Mucosa of gallbladder (tissue), 1 donor: Measurements from ENCODE around the gene FOXN3. TPM values are rescaled to one million over a fixed set of nuclear protein-coding genes. Genes with fewer than 3 reads are reported as not detected.

Source experiments
- DNase-seq: peaks from one replicate; pipeline ENCODE4 v3.0.0-alpha.2; 2020; ENCODE audit warnings: low spot score
- total RNA-seq: library from RNA; stranded (reverse); gene quantifications from one replicate; pipeline ENCODE4 v1.2.1, GENCODE V29; 2021
- donor health status: DM: no; HTN: no; CAD: no.

Gene FOXN3
- total RNA-seq, 1 donor from 2014 or later, result 63.0 TPM

DNA sequence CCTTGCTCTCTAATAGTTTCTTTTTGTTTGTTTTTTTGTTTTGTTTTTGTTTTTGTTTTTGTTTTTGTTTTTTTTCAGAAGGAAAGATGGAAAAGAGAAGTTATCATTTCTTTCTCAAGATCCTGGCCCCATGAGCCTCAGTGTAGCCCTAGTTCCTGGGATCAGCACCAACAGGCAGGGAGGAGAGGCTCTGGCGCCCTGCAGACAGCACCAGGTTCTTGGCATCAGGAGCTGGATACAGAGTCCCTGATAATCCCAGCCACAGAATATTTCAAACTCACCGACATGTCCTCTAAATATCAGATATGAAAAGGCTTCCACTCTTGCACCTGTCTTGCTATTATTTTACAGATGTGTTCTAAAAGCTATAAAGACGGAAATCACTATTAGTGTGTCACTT is 52.7 kb downstream of the FOXN3 start:
- no peak for DNase-seq

DNA sequence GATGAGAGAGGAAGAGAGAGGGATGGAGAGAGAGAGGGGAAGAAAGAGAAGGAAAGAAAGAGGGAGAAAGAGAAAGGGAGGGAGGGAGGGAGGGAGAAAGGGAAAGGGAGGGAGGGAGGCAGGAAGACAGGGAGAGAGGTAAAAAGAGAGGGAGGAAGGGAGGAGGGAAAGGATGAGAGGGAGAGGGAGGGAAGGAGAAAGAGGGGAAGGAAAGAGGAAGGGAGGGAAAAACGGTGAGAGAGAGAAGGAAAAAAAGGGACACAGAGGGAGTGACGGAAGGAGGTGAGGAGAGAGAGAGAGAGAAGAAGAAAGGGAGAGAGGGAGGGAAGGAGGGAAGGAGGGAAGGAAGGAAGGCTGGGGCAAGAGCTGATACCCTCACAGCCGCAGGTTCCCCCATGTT is 56.8 kb downstream of the FOXN3 start:
- no peak for DNase-seq

DNA sequence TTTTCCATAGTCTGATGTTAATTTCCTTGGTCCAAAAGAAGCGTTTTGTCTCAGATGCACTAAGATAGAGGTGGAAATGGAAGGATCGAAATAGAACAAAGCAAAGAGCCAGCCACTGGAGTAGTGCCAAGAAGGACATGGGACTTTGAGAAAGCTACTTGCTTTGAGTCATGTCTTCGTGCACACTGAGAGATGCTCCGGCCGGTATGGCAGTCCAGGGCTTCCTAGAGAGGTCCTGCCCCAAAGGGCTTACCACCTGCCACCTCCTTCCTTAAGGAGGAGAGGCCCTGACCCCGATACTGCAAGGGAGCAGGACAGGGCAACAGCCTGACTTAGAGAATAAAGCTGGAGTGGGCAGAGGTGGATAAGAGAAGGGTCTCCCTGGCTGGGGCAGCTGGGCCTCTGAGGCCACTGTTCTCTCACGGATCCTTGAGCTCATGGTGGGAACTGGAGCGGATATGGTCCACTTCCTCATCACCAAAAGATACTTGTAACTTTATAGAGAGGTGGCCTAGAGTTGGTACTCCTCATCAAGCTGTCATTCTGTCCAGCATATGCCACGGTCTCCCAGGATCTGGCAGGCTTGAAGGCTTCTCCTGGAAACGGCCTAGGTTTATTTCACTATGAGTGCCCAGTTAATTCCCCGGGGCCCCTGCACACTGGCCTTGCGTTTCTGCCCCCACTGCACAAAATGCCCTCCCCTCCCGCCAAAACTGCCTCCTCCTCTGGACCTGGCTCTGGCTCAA is 57.4 kb downstream of the FOXN3 start:
- no peak for DNase-seq

DNA sequence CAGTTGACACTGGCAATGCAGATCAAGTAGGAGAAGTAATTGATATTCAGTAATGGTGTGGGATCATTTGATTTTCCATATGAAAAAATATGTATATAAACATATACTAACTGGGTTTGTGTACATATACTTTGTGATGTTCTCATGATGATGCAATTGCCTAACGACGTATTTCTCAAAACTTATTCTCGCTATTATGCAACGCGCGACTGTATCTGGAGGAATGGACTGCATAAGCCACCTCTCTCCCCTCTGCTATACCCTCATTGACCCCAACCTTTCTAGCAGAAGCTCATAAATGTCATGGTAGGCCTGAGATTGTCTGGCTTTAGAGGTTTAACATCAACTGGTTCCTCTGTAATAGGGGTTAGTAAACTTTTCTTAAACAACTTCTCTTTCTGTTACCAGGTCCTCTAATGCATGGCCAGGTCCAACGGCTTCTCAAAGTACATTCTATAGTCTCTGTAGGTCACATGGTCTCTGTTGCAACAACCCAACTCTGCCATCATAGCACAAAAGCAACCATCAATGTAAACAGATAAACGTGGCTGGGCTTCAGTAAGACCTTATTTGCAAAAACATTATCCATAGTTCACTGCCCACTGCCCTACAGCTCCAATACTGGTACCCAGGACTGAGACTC is 59.3 kb downstream of the FOXN3 start:
- DNase-seq, result no peak

DNA sequence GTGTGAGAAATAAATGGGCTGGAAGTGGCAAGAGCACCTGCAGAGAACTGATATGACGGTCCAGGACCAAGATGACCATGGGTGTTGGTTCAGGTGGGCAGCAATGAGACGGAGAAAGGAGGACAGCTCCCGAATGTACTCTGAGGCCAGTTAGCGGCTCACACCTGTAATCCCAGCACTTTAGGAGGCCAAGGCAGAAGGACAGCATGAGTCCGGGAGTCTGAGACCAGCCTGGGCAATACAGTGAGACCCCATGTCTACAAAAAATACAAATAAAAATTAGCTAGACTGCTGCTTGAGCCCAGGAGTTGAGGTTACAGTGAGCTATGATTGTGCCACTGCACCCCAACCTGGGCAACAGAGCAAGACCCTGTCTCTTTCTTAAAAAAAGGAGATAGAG is 60.1 kb downstream of the FOXN3 start:
- no peak for DNase-seq

DNA sequence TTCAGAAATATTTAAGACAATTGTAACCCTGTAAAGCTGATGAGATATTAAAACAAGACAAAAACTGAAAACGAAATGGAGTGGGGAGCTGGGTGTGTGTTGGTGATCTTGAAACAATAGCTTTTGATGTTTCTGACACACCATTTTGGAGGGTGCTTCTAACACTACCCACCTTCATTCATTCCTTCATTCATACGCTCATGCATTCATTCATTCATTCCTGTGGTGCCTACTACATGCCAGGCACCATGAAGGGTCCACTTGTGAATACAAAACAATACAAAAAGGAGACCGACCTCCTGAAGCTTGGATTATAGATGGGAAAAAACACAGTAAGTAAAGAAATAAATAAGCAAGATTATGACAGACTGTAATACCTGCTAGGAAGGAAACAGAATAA is 60.5 kb downstream of the FOXN3 start:
- no peak for DNase-seq

DNA sequence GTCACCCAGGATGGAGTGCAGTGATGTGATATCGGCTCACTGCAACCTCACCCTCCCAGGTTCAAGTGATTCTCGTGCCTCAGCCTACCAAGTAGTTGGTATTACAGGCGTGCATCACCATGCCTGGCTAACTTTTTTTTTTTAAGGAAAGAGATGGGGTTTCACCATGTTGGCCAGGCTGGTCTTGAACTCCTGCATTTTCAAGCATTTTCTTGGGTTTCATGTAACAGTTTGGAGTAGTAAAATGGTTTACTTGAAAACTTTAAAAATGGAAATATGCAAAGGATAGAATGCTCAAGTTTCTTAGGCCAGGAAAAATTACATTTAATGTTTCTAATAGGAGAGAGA is 63.3 kb downstream of the FOXN3 start:
- DNase-seq, result no peak

DNA sequence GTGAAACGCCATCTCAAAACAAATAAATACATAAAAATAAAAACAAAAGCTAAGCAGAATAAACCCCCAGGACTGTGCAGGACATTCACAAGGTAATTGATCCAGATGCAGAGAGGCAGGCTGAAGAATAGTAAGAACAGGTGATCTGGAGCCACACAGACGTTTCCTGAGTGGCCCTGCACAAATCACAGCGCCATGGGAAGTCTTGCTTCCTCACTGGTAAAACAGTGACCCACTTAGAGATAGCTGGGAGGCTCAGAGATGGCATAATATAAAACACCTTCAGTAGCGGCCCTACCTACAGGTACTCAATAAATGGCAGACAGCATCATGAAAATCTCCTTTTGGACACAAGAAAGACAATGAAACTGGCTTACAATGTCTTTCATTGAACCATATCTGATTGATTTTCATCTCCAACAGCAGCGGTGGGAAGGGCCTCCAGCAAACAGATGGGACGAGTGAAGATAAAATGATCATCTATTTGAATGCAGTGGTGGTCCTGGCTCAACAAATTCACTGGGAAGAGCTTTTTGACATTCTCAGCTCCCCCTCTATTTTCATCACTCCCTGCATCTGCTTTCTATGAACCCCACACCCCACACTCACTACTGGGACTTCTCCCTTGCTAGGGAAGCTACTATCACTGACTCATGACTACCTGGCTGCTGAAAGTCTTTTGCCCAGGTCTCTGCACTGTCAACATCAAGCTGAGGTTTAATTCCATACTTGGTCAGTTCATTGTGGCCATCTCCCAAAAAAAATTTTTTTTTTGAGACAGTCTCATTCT is 63.9 kb downstream of the FOXN3 start:
- DNase-seq, result no peak

DNA sequence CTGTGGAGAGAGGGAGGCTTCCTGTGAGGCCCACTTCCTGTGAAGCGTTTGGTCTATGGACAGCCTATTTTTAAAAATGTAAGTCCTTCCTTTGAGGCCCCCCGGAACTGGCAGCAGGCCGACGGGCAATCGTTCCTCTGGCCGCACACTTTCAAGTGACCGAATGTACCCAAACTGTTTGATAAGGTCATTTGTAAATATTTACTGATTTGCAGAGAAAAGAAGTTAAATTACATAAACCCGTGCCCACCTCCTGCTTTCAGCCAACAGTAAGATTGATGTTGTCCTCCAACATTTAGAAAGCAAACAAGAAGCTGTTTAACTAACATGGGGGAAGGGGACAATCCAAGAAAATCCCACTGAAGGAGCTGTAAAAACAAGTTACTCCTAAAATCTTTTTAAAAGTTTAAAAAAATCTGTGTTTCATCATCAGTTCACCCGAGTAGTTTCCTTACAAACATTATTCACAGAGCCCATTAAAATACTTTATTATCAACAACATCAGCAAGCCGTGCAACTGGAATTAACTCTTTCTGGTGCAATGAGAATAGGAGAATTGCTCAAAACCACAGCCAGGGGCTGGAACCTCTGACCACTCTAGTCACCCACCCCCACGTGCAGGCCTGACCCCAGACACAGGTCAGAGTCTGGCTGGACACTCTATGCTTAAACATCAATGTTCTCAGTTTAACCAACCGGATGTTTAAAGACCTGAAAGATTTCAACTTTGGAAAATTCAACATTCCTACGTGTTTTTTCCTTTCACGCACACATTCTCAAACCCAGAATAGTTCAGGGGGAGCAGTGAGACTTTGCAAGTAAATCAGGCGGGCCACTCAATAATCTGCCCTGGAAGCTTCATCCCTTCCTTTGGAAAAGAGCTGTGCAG is 65.3 kb downstream of the FOXN3 start:
- no peak for DNase-seq

DNA sequence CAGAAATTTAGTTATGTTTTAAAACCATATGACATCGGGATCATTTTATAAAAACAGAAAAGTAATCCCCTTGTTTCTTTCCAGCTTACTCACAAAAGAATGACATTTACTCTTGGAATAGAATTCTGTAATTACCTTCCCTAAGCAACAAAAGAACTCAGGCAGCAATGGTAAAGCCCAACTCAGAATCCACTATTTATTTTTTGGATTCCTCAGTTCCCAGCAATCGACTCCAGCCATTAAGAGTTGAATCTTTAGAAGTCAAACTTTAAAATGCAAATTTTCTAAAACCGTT is 65.9 kb downstream of the FOXN3 start:
- no peak for DNase-seq

DNA sequence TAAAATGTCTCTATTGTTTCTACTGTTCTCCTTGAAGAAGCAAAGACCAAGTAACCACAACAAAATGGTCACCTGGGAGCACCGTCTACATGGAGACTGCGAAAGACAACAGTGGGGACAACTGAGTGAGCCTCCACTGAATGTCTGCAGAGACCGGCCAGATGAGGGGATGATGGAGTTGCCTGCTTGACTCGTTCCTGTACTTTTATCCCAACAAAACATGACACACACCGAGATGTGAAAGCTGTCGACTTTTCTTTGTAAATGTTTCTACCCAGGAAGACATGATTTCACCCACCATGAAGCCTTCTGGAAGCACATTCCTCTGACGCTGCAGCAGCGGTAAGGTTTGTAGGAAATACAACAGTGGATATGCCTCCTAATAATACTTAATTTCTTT is 66.9 kb downstream of the FOXN3 start:
- DNase-seq, result no peak

DNA sequence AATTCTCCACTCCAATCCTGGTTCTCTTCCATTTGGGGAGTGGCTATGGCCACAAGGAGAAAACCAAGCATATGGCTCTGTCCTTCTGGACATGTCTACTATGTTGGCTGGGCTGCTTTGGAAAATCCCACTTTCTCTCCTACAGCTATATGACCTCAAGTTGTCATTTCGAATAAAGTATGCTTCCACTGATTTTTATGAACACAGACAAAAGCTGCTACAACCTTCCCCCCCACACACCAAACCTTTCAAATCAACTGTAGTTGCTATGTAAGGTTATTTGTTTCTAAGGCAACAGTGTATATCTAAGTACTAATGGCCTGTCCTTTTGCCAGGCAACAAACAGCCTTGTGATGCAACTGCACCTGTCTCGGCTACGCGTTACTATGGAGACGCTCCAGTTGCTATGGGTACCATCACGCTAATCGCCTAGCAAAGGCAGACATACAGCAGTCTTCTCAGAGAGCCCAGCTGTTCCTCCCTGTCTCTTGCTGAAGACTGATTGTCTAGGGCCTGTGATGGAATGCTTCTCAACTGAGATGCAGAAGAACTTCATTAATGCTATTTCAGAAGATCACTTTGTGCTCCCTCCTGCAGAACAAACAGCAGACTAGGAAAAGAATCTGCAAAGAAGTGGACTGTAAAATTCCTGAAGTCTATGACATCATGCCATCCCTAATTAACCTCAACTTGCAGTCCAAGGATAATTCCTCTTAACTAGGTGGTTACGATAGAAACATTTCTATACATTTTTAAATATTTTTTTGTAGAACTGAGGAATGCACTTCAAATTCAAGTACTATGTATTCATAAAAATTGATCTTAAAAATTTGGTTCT is 67.6 kb downstream of the FOXN3 start:
- no peak for DNase-seq

DNA sequence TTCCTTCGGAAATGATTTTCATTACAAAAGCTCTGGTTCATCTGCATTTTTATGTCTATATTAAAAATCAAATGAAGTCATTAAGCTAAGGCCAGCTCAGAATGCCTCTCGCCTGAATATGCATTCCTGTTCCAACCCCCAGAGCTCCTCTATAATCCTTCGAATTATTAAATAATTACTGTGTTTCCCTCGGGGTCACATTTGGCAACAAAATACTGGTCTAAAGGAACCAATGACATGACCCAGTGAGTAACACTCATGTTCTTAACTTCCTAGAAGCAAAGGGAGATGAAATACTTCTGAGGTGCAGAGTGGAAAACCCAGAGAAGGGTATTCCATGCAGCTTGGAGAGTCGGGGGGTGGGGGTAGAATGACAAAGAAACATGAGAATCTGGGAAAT is 68.3 kb downstream of the FOXN3 start:
- no peak for DNase-seq

DNA sequence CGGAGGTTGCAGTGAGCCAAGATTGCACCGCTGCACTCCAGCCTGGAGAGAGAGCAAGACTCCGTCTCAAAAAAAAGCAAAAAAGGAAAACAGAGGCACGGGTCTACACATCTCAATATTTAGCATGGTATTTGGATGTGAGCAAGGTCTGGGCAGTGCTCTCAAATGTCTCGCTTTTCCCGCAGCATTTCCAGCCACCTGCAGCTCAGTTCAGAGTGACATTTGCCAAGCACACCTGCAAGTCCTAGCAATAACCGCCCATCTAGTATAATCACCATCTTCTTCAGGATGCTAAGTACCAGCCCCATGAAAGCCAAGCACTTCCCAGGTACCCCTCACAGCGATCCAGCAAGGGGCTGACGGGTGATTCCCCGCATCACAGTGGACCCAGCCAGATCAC is 69.1 kb downstream of the FOXN3 start:
- DNase-seq, result no peak

DNA sequence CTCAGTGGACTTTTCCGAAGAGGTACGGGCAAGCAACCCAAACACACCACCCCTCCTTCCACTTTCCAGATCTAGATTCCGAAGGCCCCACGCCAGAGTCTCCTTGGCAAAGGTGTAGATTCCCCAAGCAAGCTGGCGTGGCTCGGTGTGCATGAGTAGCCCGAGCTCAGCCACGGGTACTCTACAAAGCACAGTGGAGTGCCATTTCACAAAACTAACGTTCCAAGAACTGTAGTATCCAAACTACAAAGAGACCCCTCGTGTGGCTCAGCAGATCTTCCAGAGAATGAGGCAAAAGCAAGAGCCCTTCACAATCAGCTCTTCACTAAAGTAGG is 72.1 kb downstream of the FOXN3 start:
- DNase-seq, result no peak

DNA sequence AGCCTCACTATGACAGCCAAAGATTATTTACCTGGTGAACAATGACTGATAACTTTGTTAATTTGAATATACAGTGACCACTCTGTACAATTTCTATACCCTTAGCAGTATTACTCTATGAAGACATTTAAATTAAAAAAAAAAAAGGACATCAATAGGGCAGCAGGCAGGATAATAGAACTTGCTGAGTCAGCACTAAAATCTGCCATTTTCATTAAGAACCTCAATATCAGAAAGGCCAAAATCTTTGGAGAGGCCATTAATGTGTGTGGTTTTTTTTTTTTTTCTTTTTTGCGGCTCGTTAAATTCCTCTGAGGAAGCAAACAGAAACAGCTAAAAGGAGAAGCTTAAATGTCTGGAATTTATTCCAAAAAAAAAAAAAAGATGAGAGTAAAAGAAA is 73.7 kb downstream of the FOXN3 start:
- DNase-seq, result no peak

DNA sequence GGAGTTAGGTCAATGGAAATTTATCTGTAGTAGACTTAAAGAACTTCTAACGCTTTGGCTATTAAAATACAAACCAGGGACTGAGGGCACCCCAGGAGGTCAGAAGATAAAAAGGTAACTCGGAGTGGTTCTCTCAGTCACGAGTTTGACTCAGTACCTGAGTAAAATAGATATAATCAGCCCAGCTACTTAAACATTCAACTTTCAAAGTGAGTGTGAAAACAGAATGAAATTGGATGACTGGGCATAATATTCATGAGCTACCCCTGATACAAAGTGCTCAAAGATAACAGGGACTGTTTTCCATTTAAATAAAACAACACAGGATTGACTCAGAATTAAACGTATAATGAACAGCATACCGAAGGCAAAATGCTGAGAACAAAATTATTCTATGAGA is 75.0 kb downstream of the FOXN3 start:
- DNase-seq, result no peak

DNA sequence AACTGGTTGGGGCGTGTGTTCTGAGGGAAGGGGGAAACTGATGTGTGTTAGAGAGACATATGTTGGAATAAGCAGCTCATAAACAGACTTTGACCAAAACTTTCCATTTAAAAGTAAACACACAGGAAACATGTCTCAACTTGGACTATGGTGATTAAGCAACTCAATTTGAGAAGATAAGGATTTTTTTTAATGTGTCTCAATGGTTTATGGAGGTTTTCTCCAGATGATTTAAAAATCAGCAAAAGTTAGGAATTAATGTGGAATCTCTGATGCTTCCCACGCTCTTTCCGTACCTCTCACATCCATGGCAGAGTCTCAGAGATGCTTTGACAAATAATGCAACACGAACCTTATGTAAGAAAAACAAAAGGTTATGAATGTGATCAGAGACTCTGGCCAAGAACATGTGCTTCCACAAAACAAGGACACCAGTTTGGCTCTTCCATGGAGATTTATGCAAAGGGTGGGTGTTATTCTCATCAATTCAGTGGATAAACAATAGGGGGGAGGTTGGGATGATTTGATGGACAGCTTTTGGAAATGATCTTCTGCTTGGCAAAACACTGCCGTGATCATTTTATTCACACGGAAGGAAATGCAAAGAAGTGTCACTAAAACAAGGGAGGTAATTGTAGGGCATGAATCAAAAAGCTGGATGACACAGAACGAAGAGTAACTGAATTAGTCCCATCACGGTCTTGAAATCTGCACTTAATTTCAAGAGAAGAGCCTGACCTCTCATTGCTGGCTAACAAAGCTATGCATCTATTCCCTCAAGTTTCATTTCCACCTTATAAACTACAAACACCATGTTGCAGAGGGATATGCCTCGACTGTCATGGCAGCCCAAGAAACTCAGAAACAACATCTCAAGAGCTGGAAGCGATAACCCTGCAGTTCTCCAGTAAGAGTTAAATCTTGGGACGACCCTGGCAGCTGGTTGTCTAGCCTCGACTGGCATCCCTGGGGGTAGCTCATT is 76.5 kb downstream of the FOXN3 start:
- no peak for DNase-seq

DNA sequence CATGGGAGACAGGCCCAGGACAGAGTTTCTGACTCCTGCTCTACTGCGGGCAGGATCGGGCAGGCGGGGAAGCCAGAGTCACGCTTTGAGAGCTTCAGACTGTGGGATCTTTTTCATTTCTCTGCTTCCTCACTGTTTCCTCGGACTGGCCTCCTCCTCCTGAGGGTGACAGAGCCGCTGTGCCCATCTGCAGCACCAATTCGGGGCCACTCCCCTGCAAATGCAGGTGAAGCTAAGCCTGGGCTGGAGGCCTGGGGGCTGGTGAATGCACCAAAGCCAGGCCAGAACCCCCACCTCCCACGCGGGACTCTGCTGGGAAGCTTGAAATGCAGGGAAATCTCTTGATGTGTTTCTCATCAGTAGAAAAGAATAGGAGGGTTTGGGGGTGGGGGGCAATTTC is 77.5 kb downstream of the FOXN3 start:
- DNase-seq, result no peak

DNA sequence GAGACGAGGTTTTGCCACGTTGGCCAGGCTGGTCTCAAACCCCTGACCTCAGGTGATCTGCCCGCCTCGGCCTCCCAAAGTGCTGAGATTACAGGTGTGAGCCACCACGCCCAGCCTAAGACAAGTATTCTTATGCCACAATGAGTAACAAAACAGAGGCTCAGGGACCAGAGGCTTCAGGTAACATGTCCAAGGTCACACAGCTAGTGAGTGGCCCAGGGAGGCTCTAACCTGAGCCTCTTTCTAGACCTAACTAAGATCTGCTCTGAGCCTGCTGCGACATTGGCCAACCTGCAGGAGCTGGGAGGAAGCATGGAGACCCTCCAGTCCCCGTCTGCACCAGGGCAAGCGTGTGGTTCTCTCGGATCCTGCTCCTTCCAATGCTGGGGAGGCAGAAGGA is 77.9 kb downstream of the FOXN3 start:
- no peak for DNase-seq
